Measurements from ENCODE around the gene DPP6.

DNA sequence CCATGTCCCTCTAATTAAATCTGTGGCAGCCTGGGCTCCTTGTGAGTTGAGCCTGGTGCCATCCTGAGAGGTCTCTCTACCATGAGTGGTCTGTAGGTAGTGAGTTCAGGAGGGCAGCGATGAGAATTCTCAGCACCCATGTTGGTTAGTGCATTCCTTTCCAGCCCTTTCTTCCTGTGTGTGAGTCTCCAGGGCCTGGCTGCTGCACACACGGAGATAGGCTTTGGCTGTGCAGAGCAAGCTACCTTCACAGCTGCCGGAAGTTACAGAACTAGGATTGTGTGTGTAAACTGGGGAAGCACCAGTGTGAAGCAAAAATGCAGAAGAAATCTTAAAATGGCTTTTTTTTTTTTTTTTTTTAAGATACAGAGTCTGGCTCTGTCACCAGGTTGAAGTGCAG, 592.2 kb downstream of the DPP6 start:
- TF ChIP-seq, protein P1, sequence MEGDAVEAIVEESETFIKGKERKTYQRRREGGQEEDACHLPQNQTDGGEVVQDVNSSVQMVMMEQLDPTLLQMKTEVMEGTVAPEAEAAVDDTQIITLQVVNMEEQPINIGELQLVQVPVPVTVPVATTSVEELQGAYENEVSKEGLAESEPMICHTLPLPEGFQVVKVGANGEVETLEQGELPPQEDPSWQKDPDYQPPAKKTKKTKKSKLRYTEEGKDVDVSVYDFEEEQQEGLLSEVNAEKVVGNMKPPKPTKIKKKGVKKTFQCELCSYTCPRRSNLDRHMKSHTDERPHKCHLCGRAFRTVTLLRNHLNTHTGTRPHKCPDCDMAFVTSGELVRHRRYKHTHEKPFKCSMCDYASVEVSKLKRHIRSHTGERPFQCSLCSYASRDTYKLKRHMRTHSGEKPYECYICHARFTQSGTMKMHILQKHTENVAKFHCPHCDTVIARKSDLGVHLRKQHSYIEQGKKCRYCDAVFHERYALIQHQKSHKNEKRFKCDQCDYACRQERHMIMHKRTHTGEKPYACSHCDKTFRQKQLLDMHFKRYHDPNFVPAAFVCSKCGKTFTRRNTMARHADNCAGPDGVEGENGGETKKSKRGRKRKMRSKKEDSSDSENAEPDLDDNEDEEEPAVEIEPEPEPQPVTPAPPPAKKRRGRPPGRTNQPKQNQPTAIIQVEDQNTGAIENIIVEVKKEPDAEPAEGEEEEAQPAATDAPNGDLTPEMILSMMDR (conservative IDR thresholded peaks at IDR 0.05 in 1 of 2, IDR thresholded peaks at IDR 0.05 in 1 of 2; ENCODE audit: extremely low read depth in 1 of 2, insufficient read depth in 1 of 2, low read depth in 1 of 2, low read length in 2 of 2): no peak
- no peak for TF ChIP-seq EZH2 (IDR thresholded peaks at IDR 0.05; ENCODE audit: borderline replicate concordance, low read length)
